DOHH2 (cell line): ENCODE data around the gene AP4E1.
"Not testable (repeated sequence)": the region's sequence is repeated elsewhere in the genome, so short reads cannot be mapped to it uniquely, and the experiment has no call there.

Source experiments
- H3F3A ChIP-seq: fragments of 200-600 bp; sonication (generic), shearing (Covaris generic); 2 replicates; pipeline ENCODE4 v1.6.0; 2016; ENCODE audit warnings: antibody characterized with exemption, mild to moderate bottlenecking; ENCODE audit not compliant: control insufficient read depth, insufficient read depth
- H3K27ac ChIP-seq: fragments of 200-600 bp; sonication (generic); 2 replicates; pipeline ENCODE4 v1.5.1; 2014; ENCODE audit warnings: low read depth, mild to moderate bottlenecking, low read length, moderate library complexity
- H3K27me3 ChIP-seq: fragments of 200-600 bp; sonication (generic); 2 replicates; pipeline ENCODE4 v1.6.1; 2014; ENCODE audit warnings: mild to moderate bottlenecking, low read length, mixed read lengths; ENCODE audit not compliant: control insufficient read depth
- H3K36me3 ChIP-seq: fragments of 200-600 bp; sonication (generic); 2 replicates; pipeline ENCODE4 v1.6.1; 2014; ENCODE audit warnings: mild to moderate bottlenecking, low read length, moderate library complexity, mixed read lengths; ENCODE audit not compliant: control insufficient read depth
- H3K4me1 ChIP-seq: fragments of 200-600 bp; sonication (generic); 2 replicates; pipeline ENCODE4 v1.6.1; 2014; ENCODE audit warnings: mild to moderate bottlenecking, low read length, mixed read lengths; ENCODE audit not compliant: control insufficient read depth
- H3K4me2 ChIP-seq: fragments of 200-600 bp; sonication (generic); 2 replicates; pipeline ENCODE4 v1.6.0; 2014; ENCODE audit warnings: mild to moderate bottlenecking, low read length, moderate library complexity
- H3K4me3 ChIP-seq: fragments of 200-600 bp; sonication (generic); 2 replicates; pipeline ENCODE4 v1.5.1; 2014; ENCODE audit warnings: mild to moderate bottlenecking, low read length, mixed read lengths
- H3K79me2 ChIP-seq: fragments of 200-600 bp; sonication (generic); 2 replicates; pipeline ENCODE4 v1.6.1; 2014; ENCODE audit warnings: mild to moderate bottlenecking, low read length, mixed read lengths; ENCODE audit not compliant: control insufficient read depth
- H3K9me2 ChIP-seq: fragments of 200-600 bp; sonication (generic); replicated peaks from 2 replicates; pipeline ENCODE4 v1.6.1; 2014; ENCODE audit warnings: mild to moderate bottlenecking, low read length, mixed read lengths; ENCODE audit not compliant: control insufficient read depth
- H3K9me3 ChIP-seq: fragments of 200-600 bp; sonication (generic); 2 replicates; pipeline ENCODE4 v1.6.1; 2014; ENCODE audit warnings: antibody characterized with exemption, low read length, mixed read lengths; ENCODE audit not compliant: control insufficient read depth, insufficient read depth
- H4K20me1 ChIP-seq: fragments of 200-600 bp; sonication (generic); 2 replicates; pipeline ENCODE4 v1.6.0; 2014; ENCODE audit warnings: low read depth, mild to moderate bottlenecking, antibody characterized with exemption, low read length, moderate library complexity; ENCODE audit not compliant: control insufficient read depth, insufficient read depth
- EZH2phosphoT487 ChIP-seq: fragments of 200-600 bp; sonication (generic); IDR thresholded peaks from 2 replicates; pipeline ENCODE4 v1.6.1; 2017; ENCODE audit warnings: borderline replicate concordance, mild to moderate bottlenecking, antibody characterized with exemption, low read length, moderate library complexity, mixed read lengths
- TF ChIP-seq, protein P1 (sequence below): fragments of 200-600 bp; sonication (generic); IDR thresholded peaks from one replicate; pipeline ENCODE4 v1.5.1; 2014; ENCODE audit warnings: antibody characterized with exemption, mild to moderate bottlenecking, low read depth, low read length; ENCODE audit not compliant: poor library complexity, severe bottlenecking

The AP4E1 gene

DNA sequence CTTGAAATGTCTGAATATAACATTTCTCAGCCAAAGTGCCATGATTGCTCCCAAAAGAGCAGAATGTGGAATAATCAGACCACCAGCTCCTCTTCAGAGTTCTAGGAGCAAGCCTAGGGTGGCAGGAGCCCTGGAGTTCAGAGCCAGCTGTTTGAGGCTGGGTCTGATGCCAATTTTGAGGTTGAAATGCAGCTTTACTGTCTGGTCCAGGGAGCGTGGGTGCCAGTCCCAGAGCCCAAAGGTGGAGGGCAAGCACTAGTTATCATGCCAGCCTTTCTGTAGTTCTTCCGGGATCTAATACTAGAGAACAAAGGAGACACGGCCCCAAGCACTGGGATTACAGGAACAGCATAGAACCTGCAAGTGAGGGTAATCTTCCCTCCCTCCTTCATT lies 117.0 kb downstream of the AP4E1 start:
- no peak overlapping the region for H3K4me2 ChIP-seq
- no peaks in the 10 kb centered on the region for H4K20me1 ChIP-seq
- H3K4me3 ChIP-seq, result no peak overlapping the region
- H3F3A ChIP-seq, result no peaks in the 10 kb centered on the region
- H3K27me3 ChIP-seq, result no peaks in the 10 kb centered on the region
- TF ChIP-seq EZH2phosphoT487, result no peak
- TF ChIP-seq, protein P1, sequence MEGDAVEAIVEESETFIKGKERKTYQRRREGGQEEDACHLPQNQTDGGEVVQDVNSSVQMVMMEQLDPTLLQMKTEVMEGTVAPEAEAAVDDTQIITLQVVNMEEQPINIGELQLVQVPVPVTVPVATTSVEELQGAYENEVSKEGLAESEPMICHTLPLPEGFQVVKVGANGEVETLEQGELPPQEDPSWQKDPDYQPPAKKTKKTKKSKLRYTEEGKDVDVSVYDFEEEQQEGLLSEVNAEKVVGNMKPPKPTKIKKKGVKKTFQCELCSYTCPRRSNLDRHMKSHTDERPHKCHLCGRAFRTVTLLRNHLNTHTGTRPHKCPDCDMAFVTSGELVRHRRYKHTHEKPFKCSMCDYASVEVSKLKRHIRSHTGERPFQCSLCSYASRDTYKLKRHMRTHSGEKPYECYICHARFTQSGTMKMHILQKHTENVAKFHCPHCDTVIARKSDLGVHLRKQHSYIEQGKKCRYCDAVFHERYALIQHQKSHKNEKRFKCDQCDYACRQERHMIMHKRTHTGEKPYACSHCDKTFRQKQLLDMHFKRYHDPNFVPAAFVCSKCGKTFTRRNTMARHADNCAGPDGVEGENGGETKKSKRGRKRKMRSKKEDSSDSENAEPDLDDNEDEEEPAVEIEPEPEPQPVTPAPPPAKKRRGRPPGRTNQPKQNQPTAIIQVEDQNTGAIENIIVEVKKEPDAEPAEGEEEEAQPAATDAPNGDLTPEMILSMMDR, result no peak
- H3K36me3 ChIP-seq, result no peaks in the 10 kb centered on the region
- no peaks in the 10 kb centered on the region for H3K4me1 ChIP-seq
- H3K9me3 ChIP-seq, result no peaks in the 10 kb centered on the region
- H3K27ac ChIP-seq, result no peak overlapping the region
- H3K79me2 ChIP-seq, result no peaks in the 10 kb centered on the region
- H3K9me2 ChIP-seq, result no peaks in the 10 kb centered on the region

DNA sequence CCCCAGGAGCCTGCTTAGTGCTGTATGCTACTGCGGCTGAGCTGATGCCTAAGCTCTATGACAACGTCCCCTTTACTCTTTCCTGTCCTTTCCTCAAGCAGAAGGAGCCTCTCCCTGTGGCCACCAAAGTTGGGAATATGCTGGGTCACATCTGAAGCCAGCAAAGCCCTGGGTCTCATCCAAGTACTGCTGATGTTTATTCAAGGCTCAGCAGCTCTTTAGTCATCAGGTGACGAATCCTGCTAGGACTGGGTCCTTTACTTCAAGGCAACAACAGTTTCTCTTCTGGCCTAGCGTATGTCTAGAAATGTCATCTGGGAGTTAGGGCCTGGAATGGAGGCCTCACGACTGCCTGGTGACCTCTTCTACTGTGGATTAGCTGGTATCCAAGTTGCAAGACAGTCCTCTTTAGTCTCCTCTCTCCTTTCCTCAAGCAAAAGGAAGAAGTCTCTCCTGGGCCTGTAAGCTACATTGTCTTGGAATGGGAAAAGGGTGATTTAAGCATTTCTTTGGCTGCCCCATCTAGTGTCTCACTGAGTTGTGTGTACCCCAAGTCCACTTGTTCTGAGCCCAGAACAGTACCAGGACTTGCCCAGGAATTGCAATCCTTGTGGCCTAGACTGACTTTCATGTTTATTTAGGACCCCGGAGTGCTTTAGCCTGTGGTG lies 122.3 kb downstream of the AP4E1 start:
- TF ChIP-seq EZH2phosphoT487, result no peak
- TF ChIP-seq, protein P1, result no peak
- Histone ChIP-seq H3F3A (no peaks in the 10 kb centered on the region), H3K4me3 (no peak overlapping the region), H3K36me3 (no peaks in the 10 kb centered on the region), H3K4me2 (no peak overlapping the region), H4K20me1 (no peaks in the 10 kb centered on the region), H3K4me1 (no peaks in the 10 kb centered on the region), H3K27ac (no peak overlapping the region), H3K9me2 (no peaks in the 10 kb centered on the region), H3K79me2 (no peaks in the 10 kb centered on the region), H3K9me3 (no peaks in the 10 kb centered on the region), H3K27me3 (no peaks in the 10 kb centered on the region)

DNA sequence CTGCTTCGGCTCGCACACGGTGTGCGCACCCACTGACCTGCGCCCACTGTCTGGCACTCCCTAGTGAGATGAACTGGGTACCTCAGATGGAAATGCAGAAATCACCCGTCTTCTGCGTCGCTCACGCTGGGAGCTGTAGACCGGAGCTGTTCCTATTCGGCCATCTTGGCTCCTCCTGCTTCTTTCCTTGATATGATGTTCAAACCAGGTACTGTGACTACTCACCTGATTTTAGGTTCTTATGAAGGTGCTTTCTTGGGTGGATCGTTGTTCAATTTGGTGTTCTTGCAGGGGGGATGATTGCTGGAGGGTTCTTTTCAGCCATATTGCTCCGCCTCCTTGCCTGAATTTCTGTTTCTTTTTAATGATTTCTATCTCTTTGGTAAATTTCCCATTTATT lies 129.0 kb downstream of the AP4E1 start:
- H3K79me2 ChIP-seq, H3K4me3 ChIP-seq, H3K9me3 ChIP-seq, H3K4me2 ChIP-seq, H3K27ac ChIP-seq, H3K36me3 ChIP-seq, H3K4me1 ChIP-seq, H3K9me2 ChIP-seq, H3K27me3 ChIP-seq, H4K20me1 ChIP-seq, H3F3A ChIP-seq: not testable (repeated sequence)

DNA sequence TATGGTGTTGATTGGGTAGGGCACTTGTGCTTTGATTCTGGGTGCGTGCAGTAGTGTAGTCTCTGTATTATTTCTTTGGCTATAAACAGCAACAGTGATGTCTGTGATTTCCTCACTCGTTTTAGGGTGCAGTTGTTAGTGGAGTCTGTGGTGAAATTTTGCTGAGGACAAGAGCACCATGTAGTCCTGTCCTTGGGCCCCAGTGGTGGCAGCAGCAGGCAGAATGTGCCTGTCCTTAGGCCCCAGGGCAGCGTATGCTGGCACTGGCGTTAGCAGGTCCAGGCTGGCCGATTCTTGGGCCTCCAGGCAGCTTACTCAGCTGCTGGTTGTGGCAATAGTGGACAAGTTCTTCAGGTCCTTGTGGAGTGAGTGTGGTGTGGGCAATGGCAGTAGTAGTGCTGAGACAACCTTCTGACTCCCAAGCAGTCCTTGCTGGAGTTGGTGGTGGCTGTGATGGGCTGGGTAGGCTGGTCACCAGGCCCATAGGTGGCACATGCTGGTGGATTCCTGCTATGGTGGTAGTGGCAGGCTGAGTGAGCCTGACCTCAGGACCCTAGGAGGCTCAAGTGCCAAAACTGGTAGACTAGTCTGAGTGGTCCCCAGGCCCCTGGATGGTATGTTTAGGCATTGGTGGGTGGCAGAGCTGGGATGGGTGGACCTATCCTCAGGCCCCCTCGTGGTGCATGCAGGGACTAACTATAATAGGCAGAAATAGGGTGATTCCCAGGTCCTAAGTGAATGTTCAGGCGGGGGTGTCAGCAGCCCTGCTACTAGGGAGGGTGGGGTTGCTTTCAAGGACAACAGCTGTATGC lies 129.9 kb downstream of the AP4E1 start:
- TF ChIP-seq EZH2phosphoT487, result no peak
- TF ChIP-seq, protein P1, result no peak
- Histone ChIP-seq H3K9me2 (no peaks in the 10 kb centered on the region), H3K9me3 (no peaks in the 10 kb centered on the region), H3K36me3 (no peaks in the 10 kb centered on the region), H3K4me1 (no peaks in the 10 kb centered on the region), H4K20me1 (no peaks in the 10 kb centered on the region), H3K79me2 (no peaks in the 10 kb centered on the region), H3K4me2 (no peak overlapping the region), H3K4me3 (no peak overlapping the region), H3K27ac (no peak overlapping the region), H3F3A (no peaks in the 10 kb centered on the region), H3K27me3 (no peaks in the 10 kb centered on the region)
